Fibroblast of peridontal ligament (primary cell): ENCODE measurements around the gene ALDH3A1.

ENCODE experiments used
- DNase-seq: peaks from one replicate; pipeline ENCODE4 v3.0.0-alpha.2; 2010; ENCODE audit errors: extremely low read depth

Gene ALDH3A1

GRCh38 chr17:19741832-19742457, 6.2 kb downstream of the ALDH3A1 start:
- DNase-seq, result no peak

- DNase-seq, result no peak
Measured at GRCh38 chr17:19740933-19741332, 7.2 kb downstream of the ALDH3A1 start.

- no peak for DNase-seq
Measured at GRCh38 chr17:19739241-19740201, 8.6 kb downstream of the ALDH3A1 start.

GRCh38 chr17:19738757-19739156, 9.3 kb downstream of the ALDH3A1 start:
- DNase-seq, result no peak

GRCh38 chr17:19738073-19738449, 10.0 kb downstream of the ALDH3A1 start:
- DNase-seq, result no peak

GRCh38 chr17:19737305-19738072, 10.6 kb downstream of the ALDH3A1 start:
- no peak for DNase-seq

- no peak for DNase-seq
Measured at GRCh38 chr17:19736071-19736470, 12.0 kb downstream of the ALDH3A1 start.

- no peak for DNase-seq
Measured at GRCh38 chr17:19733953-19734526, 14.1 kb downstream of the ALDH3A1 start.

GRCh38 chr17:19731626-19732025, 16.5 kb downstream of the ALDH3A1 start:
- DNase-seq, result no peak

GRCh38 chr17:19730843-19731242, 17.3 kb downstream of the ALDH3A1 start:
- no peak for DNase-seq

GRCh38 chr17:19729900-19730299, 18.2 kb downstream of the ALDH3A1 start:
- DNase-seq, result no peak

GRCh38 chr17:19728084-19728495, 20.0 kb downstream of the ALDH3A1 start:
- peak; percentile 91 for DNase-seq

- peak; percentile 92 for DNase-seq
Measured at GRCh38 chr17:19727501-19728078, 20.5 kb downstream of the ALDH3A1 start.

GRCh38 chr17:19726631-19727376, 21.3 kb downstream of the ALDH3A1 start:
- DNase-seq, result peak; percentile 63

GRCh38 chr17:19725486-19725885, 22.6 kb downstream of the ALDH3A1 start:
- DNase-seq, result no peak

GRCh38 chr17:19724501-19725420, 23.3 kb downstream of the ALDH3A1 start:
- no peak for DNase-seq

GRCh38 chr17:19723964-19724363, 24.1 kb downstream of the ALDH3A1 start:
- DNase-seq, result no peak

GRCh38 chr17:19720631-19721426, 27.3 kb downstream of the ALDH3A1 start:
- no peak for DNase-seq

GRCh38 chr17:19720210-19720475, 28.0 kb downstream of the ALDH3A1 start:
- no peak for DNase-seq
